Panc1 (cell line): Measurements from ENCODE around the gene PUS3. TPM values are rescaled to one million over a fixed set of nuclear protein-coding genes. Genes with fewer than 3 reads are reported as not detected.

Source experiments
- ATAC-seq: fragments of 200-7000 bp; cut with Tn5 transposase; 2 replicates; pipeline ENCODE4 v1.9.1; 2020; ENCODE audit warnings: mild to moderate bottlenecking, moderate library complexity
- BruUV-seq: library from RNA; stranded (reverse); fragments of 400-500 nt; replicated peaks from 2 replicates; lab custom pipeline; 2021; lab: Mats Ljungman, UMichigan
- CTCF ChIA-PET: fragments of 300-600 bp; sonication (Branson Sonifier 250); formaldehyde crosslinking; loops from one replicate; lab custom pipeline; 2022; ENCODE audit warnings: antibody characterized with exemption; lab: Charles Lee
- POLR2A ChIA-PET: fragments of 300-600 bp; sonication (Branson Sonifier 250); formaldehyde crosslinking; loops from one replicate; lab custom pipeline; 2022; ENCODE audit warnings: antibody characterized with exemption; lab: Charles Lee
- DNase-seq: peaks from one replicate; pipeline ENCODE4 v3.0.0-alpha.2; 2010; ENCODE audit warnings: low read depth, low spot score
- H3K27ac ChIP-seq: 2 replicates; pipeline ENCODE4 v1.5.1; 2011; ENCODE audit warnings: mild to moderate bottlenecking, low read length, inconsistent platforms
- H3K27me3 ChIP-seq: fragments of 200-500 bp; sonication (Bioruptor generic); 2 replicates; pipeline ENCODE4 v1.6.0; 2014; ENCODE audit warnings: low read length, inconsistent platforms; ENCODE audit not compliant: control insufficient read depth, insufficient read depth
- H3K36me3 ChIP-seq: fragments of 200-500 bp; sonication (Bioruptor generic); 2 replicates; pipeline ENCODE4 v1.5.1; 2014; ENCODE audit warnings: inconsistent platforms, mild to moderate bottlenecking, low read length, moderate library complexity; ENCODE audit not compliant: control insufficient read depth, insufficient read depth
- H3K4me1 ChIP-seq: 2 replicates; pipeline ENCODE4 v1.5.1; 2011; ENCODE audit warnings: inconsistent platforms, mild to moderate bottlenecking, low read length, moderate library complexity; ENCODE audit not compliant: control insufficient read depth, insufficient read depth
- H3K4me3 ChIP-seq, 2 experiments: 2 replicates each; pipeline ENCODE4 v1.5.1; 2011 to 2012; ENCODE audit warnings: low read depth in 2 of 2, low read length in 2 of 2, mild to moderate bottlenecking in 2 of 2, inconsistent platforms in 1 of 2, moderate library complexity in 1 of 2
- H3K9me3 ChIP-seq: fragments of 200-500 bp; sonication (Bioruptor generic); 2 replicates; pipeline ENCODE4 v1.5.1; 2014; ENCODE audit warnings: low read depth, mild to moderate bottlenecking, inconsistent platforms, low read length, moderate library complexity; ENCODE audit not compliant: control insufficient read depth, insufficient read depth
- POLR2AphosphoS5 ChIP-seq: IDR thresholded peaks from 2 replicates; pipeline ENCODE4 v1.6.1; 2012; ENCODE audit warnings: mild to moderate bottlenecking, low read depth, low read length, moderate library complexity
- SIN3A ChIP-seq: IDR thresholded peaks from 2 replicates; pipeline ENCODE4 v1.6.1; 2012; ENCODE audit warnings: low read depth, mild to moderate bottlenecking, low read length, moderate library complexity, borderline replicate concordance; ENCODE audit not compliant: insufficient read depth
- TCF7L2 ChIP-seq: IDR thresholded peaks from 2 replicates; pipeline ENCODE4 v1.6.1; 2011; ENCODE audit warnings: mild to moderate bottlenecking, low read depth, low read length, inconsistent platforms
- in situ Hi-C: cut with HindIII; loops from 2 replicates; pipeline ENCODE4 v1.10.0; 2016; ENCODE audit warnings: low sequenced_read_pairs, low pct_unique_long_range_greater_than_20kb
- intact Hi-C: fragments of 100-400 bp; cut with micrococcal nuclease; formaldehyde crosslinking; loops from one replicate; pipeline ENCODE4 v1.10.0; 2022; ENCODE audit not compliant: unreplicated experiment
- total RNA-seq: library from RNA; stranded (reverse); gene quantifications from one replicate; pipeline ENCODE4 v1.2.1, GENCODE V29; 2021; ENCODE audit not compliant: unreplicated experiment
- TF ChIP-seq, protein P1 (sequence below), 2 experiments: IDR thresholded peaks; 2 replicates each; pipeline ENCODE4 v1.6.1; 2011 to 2012; ENCODE audit warnings: low read depth in 2 of 2, control low read depth in 1 of 2, low read length in 1 of 2, mild to moderate bottlenecking in 1 of 2, moderate library complexity in 1 of 2; ENCODE audit not compliant: insufficient read depth in 1 of 2
- TF ChIP-seq, protein P2 (sequence below): fragments of 450-650 bp; IDR thresholded peaks from 2 replicates; pipeline ENCODE4 v1.5.1; 2017; ENCODE audit warnings: mild to moderate bottlenecking

Gene PUS3
- total RNA-seq, 1 experiment from 2014 or later: 15.1 TPM

DNA sequence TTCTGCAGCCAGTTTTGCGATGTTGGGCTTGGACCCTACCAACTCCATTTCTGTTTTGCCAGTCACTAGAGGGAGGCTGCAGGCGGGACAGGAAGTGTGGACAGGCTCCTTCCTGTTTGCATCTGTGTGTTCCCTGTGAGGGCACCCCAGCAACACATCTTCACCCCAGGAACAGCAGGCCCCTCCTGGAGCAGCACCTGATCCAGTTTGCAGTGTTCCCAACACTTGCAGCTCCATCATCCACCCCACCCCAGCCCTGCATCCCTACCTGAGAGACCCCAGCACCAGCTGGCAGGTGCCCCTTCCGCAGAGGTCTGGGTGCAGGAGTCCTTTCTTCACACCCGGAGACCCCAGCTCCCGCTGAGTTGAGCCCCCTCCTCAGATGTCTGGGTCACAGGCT lies 35.4 kb upstream of the PUS3 start:
- no peak for ATAC-seq
- H3K4me3 ChIP-seq: no peak overlapping the region
- POLR2A ChIA-PET: no interaction called here
- CTCF ChIA-PET: no interaction called here
- H3K9me3 ChIP-seq: no peaks in the 10 kb centered on the region
- in situ Hi-C loops: loop anchor here (25.0 kb wide), 1 partner anchor 274 kb away; the partner anchor contains the start of genes FAM118B and RPUSD4
- BruUV-seq: no TSS peak
- no peak for DNase-seq
- no peaks in the 10 kb centered on the region for H3K36me3 ChIP-seq
- H3K27ac ChIP-seq: no peak overlapping the region
- intact Hi-C loops: no loop called here
- TF ChIP-seq SIN3A (no peak), TCF7L2 (no peak), POLR2AphosphoS5 (no peak)
- TF ChIP-seq, protein P1, sequence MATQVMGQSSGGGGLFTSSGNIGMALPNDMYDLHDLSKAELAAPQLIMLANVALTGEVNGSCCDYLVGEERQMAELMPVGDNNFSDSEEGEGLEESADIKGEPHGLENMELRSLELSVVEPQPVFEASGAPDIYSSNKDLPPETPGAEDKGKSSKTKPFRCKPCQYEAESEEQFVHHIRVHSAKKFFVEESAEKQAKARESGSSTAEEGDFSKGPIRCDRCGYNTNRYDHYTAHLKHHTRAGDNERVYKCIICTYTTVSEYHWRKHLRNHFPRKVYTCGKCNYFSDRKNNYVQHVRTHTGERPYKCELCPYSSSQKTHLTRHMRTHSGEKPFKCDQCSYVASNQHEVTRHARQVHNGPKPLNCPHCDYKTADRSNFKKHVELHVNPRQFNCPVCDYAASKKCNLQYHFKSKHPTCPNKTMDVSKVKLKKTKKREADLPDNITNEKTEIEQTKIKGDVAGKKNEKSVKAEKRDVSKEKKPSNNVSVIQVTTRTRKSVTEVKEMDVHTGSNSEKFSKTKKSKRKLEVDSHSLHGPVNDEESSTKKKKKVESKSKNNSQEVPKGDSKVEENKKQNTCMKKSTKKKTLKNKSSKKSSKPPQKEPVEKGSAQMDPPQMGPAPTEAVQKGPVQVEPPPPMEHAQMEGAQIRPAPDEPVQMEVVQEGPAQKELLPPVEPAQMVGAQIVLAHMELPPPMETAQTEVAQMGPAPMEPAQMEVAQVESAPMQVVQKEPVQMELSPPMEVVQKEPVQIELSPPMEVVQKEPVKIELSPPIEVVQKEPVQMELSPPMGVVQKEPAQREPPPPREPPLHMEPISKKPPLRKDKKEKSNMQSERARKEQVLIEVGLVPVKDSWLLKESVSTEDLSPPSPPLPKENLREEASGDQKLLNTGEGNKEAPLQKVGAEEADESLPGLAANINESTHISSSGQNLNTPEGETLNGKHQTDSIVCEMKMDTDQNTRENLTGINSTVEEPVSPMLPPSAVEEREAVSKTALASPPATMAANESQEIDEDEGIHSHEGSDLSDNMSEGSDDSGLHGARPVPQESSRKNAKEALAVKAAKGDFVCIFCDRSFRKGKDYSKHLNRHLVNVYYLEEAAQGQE (IDR thresholded peaks at IDR 0.05; ENCODE audit: insufficient read depth in 1 of 2, low read depth in 2 of 2, low read length in 1 of 2): no peak
- TF ChIP-seq, protein P2, sequence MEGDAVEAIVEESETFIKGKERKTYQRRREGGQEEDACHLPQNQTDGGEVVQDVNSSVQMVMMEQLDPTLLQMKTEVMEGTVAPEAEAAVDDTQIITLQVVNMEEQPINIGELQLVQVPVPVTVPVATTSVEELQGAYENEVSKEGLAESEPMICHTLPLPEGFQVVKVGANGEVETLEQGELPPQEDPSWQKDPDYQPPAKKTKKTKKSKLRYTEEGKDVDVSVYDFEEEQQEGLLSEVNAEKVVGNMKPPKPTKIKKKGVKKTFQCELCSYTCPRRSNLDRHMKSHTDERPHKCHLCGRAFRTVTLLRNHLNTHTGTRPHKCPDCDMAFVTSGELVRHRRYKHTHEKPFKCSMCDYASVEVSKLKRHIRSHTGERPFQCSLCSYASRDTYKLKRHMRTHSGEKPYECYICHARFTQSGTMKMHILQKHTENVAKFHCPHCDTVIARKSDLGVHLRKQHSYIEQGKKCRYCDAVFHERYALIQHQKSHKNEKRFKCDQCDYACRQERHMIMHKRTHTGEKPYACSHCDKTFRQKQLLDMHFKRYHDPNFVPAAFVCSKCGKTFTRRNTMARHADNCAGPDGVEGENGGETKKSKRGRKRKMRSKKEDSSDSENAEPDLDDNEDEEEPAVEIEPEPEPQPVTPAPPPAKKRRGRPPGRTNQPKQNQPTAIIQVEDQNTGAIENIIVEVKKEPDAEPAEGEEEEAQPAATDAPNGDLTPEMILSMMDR: no peak
- H3K4me1 ChIP-seq: no peaks in the 10 kb centered on the region
- no peaks in the 10 kb centered on the region for H3K27me3 ChIP-seq

DNA sequence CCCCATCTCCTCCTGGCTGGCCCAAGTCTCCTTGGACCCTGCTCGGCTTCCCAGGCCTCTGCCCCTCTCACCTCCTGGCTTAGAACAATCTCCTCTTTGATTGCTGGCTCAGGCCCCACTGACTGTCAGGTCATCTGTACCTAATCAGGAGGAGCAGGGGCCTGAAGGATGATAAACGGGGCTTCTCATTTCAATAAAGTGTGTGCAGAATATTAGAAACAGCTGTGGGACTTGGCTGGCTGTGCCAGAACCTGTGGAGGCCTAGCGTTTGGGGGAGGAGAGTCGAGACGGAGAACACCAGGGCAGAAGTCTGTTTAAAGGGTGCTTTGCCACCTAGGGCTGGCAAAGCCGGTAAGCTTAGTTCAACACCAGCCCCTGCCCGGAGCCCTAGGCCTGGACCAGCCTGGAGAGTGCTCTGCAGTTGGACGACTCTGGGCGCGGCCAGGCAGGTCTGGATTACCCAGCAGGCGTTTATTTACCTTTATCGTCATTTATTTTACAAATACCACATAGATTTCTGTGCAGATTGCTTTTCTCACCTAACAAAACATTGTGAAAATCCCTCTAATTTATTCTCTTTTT lies 32.7 kb upstream of the PUS3 start:
- no peak for DNase-seq
- ChIA-PET CTCF (no interaction called here), POLR2A (no interaction called here)
- no peak for ATAC-seq
- BruUV-seq: no TSS peak
- H3K27ac ChIP-seq: no peak overlapping the region
- no peaks in the 10 kb centered on the region for H3K9me3 ChIP-seq
- TF ChIP-seq, protein P2: no peak
- TF ChIP-seq SIN3A: no peak
- no peak overlapping the region for H3K4me3 ChIP-seq
- peaks cover 4% of the 10 kb centered on the region; the same call in 1 of the 2 replicates for H3K4me1 ChIP-seq
- H3K27me3 ChIP-seq: peaks cover 4% of the 10 kb centered on the region
- intact Hi-C loops: no loop called here
- in situ Hi-C loops: loop anchor here (25.0 kb wide), 1 partner anchor 277 kb away; the partner anchor contains the start of genes FAM118B and RPUSD4
- no peaks in the 10 kb centered on the region for H3K36me3 ChIP-seq
